Stimulated activated CD8-positive, alpha-beta memory T cell treated with anti-CD3 and anti-CD28 coated beads, Interleukin-15, amount 100 ng/mL, for 48 hours (primary cell): ENCODE measurements around the gene ACTR3.

Experiments
- DNase-seq, 2 donors: peaks; one replicate each; pipeline ENCODE4 v3.0.0-alpha.2; 2020; ENCODE audit warnings: low read depth in 2 of 2

ACTR3 gene

DNA sequence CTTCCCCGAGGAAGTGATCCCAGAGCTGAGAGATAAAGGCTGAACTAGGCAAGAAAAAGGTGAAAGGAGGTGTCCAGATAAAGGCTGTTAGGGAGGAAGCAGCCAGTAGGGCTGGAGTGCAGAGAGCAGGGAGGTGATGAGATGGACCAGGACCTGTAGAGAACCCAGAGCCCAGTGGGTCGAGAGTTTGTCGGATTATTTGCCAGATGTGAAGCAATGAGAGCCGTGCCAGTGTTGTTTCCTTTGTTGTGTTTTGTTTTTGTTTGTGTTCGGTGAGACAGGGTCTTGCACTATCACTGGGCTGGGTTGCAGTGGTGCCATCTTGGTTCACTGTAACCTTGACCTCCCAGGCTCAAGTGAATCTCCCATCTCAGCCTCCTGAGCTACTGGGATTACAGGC lies 111.3 kb downstream of the ACTR3 start:
- DNase-seq, result no peak

- DNase-seq, result no peak
These were observed 112.0 kb downstream of the ACTR3 start for GRCh38 chr2:114001937-114002336.

GRCh38 chr2:114005110-114005783 lies 115.4 kb downstream of the ACTR3 start:
- no peak for DNase-seq

DNA sequence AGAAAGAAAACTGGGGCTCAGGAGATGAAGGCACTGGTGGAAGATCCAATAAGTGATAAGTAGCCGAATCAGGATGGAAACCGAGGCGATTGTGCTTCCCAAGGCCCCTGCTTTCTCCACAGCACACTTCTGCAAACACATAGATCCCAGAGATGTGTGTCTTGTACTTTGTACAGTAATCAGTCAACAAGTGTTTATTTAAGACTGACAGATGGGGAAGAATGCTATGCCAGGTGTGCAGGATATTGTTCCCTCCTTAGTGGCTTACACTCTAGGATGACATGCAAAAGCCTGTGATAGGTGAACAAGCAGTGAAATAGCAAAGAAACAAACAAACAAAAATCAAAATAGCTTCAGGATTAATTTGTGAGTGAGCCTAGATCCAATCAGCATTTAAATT lies 116.6 kb downstream of the ACTR3 start:
- DNase-seq, result no peak

- no peak for DNase-seq
These were observed 117.5 kb downstream of the ACTR3 start for GRCh38 chr2:114007436-114007835.

GRCh38 chr2:114008720-114009119 lies 118.8 kb downstream of the ACTR3 start:
- no peak for DNase-seq

DNA sequence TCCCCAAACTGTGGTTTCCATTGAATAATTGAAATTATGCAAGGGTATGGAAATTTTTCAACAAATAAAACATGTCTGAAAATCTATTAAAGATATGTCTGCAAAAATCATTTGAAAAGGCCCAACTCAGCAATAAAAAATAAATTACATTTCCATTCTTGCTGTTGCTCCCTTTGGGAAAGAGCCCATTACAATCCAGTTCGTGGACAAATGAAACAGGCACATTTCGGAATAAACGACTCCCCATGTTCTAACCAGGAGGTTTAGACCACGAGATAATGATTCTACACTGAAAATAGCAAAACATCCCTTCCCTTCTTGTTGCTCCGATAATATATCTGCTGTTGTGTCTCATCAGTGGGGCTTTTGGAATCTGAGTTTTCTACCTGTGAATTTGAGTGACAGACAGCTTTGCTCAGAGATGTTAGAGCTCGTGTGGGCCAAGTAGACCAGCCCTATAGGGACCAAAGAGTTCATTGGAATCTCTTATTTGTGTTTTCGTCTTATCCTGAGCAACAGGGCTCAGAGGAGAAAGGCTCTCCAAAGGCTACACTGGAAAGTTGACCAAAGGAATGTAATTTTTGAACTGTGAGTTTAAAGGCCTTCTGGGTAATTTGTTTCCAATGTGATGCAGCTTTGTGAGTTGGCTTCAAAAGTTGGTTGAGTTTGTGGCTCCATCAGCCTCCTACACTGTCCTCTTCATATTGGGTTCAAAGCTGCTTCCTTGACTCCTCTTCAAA lies 119.5 kb downstream of the ACTR3 start:
- DNase-seq, result no peak

DNA sequence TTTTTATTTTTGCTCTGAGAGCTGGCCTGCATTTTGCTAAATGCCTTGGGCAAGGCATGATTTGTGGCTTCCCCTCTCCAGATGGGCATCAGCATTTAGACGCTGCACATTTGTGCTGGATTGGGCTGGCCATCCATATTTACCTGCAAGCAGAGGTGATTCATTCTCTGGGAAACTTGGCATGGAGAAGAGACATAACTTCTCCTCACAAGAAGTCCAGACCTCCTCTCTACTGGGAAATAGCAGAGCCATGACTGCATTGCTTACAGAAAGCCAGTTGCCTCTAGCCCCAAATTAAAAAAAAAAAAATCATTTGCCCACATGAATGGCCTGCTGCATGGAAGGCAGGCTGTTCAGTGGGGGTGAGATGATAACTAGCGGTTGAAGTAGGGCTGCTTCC lies 120.1 kb downstream of the ACTR3 start:
- DNase-seq, result no peak

DNA sequence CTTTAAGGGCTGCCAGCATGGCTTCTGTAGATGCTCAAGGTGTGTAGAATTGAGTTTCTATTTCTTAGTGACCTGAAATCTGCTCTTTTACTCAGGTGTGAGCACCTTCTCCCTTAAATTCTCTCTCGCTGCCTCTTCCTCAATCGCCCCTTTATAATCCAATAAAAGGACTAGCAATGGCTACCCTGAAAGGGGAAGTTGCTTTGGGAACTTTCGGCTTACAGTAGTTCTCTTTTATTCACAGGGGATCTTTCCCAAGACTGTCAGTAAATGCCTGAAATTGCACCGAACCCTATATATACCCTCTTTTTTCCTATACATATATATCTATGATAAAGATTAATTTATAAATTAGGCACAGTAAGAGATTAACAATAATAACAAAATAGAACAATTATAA lies 121.8 kb downstream of the ACTR3 start:
- no peak for DNase-seq
